ENCODE data around the gene SCN2A.

SCN2A gene

GRCh38 chr2:165423081-165423480 lies 183.9 kb downstream of the SCN2A start:
- Histone ChIP-seq H3K36me3 (ENCODE audit: control insufficient read depth, insufficient read depth, low read length, severe bottlenecking) (no peaks in the 10 kb centered on the region), H3K4me1 (ENCODE audit: control insufficient read depth, insufficient read depth, low read length) (no peaks in the 10 kb centered on the region), H3K4me3 (ENCODE audit: low read length) (no peak overlapping the region), H3K27me3 (replicated peaks; ENCODE audit: control insufficient read depth, insufficient read depth, low read length) (no peaks in the 10 kb centered on the region), H3K9ac (ENCODE audit: low read length) (no peak overlapping the region), H3K9me3 (ENCODE audit: control insufficient read depth, low read length) (peaks cover 5% of the 10 kb centered on the region)
- DNase-seq (ENCODE audit: low read depth), result no peak

GRCh38 chr2:165425556-165425955 lies 186.3 kb downstream of the SCN2A start:
- H3K4me1 ChIP-seq (ENCODE audit: control insufficient read depth, insufficient read depth, low read length), result no peaks in the 10 kb centered on the region
- H3K4me3 ChIP-seq (ENCODE audit: low read length), result no peak overlapping the region

GRCh38 chr2:165427686-165428085 lies 188.5 kb downstream of the SCN2A start:
- Histone ChIP-seq H3K4me3 (ENCODE audit: low read length) (no peak overlapping the region), H3K4me1 (ENCODE audit: control insufficient read depth, insufficient read depth, low read length) (no peaks in the 10 kb centered on the region), H3K9me3 (ENCODE audit: control insufficient read depth, low read length) (peaks cover 4% of the 10 kb centered on the region), H3K27me3 (replicated peaks; ENCODE audit: control insufficient read depth, insufficient read depth, low read length) (no peaks in the 10 kb centered on the region), H3K9ac (ENCODE audit: low read length) (no peak overlapping the region), H3K36me3 (ENCODE audit: control insufficient read depth, insufficient read depth, low read length, severe bottlenecking) (no peaks in the 10 kb centered on the region)
- no peak for DNase-seq (ENCODE audit: low read depth)

More at GRCh38 chr2:165425556-165425955, 186.3 kb downstream of the SCN2A start:
- no peaks in the 10 kb centered on the region for H3K36me3 ChIP-seq (ENCODE audit: control insufficient read depth, insufficient read depth, low read length, severe bottlenecking)
- no peaks in the 10 kb centered on the region for H3K27me3 ChIP-seq (replicated peaks; ENCODE audit: control insufficient read depth, insufficient read depth, low read length)
- H3K9ac ChIP-seq (ENCODE audit: low read length), result no peak overlapping the region
- H3K9me3 ChIP-seq (ENCODE audit: control insufficient read depth, low read length), result peaks cover 5% of the 10 kb centered on the region
- no peak for DNase-seq (ENCODE audit: low read depth)

GRCh38 chr2:165428926-165429325 lies 189.7 kb downstream of the SCN2A start:
- H3K36me3 ChIP-seq (ENCODE audit: control insufficient read depth, insufficient read depth, low read length, severe bottlenecking), result no peaks in the 10 kb centered on the region
- DNase-seq (ENCODE audit: low read depth), result peak; percentile 50
- H3K4me1 ChIP-seq (ENCODE audit: control insufficient read depth, insufficient read depth, low read length), result no peaks in the 10 kb centered on the region
- H3K9ac ChIP-seq (ENCODE audit: low read length), result no peak overlapping the region
- no peaks in the 10 kb centered on the region for H3K27me3 ChIP-seq (replicated peaks; ENCODE audit: control insufficient read depth, insufficient read depth, low read length)
- no peak overlapping the region for H3K4me3 ChIP-seq (ENCODE audit: low read length)
- H3K9me3 ChIP-seq (ENCODE audit: control insufficient read depth, low read length), result no peaks in the 10 kb centered on the region

- Histone ChIP-seq H3K4me1 (ENCODE audit: control insufficient read depth, insufficient read depth, low read length) (no peaks in the 10 kb centered on the region), H3K4me3 (ENCODE audit: low read length) (no peak overlapping the region), H3K9ac (ENCODE audit: low read length) (no peak overlapping the region), H3K36me3 (ENCODE audit: control insufficient read depth, insufficient read depth, low read length, severe bottlenecking) (no peaks in the 10 kb centered on the region), H3K27me3 (replicated peaks; ENCODE audit: control insufficient read depth, insufficient read depth, low read length) (no peaks in the 10 kb centered on the region), H3K9me3 (ENCODE audit: control insufficient read depth, low read length) (no peaks in the 10 kb centered on the region)
- no peak for DNase-seq (ENCODE audit: low read depth)
These were observed 191.8 kb downstream of the SCN2A start for GRCh38 chr2:165431014-165431413.

GRCh38 chr2:165432234-165432966 lies 193.2 kb downstream of the SCN2A start:
- H3K36me3 ChIP-seq (ENCODE audit: control insufficient read depth, insufficient read depth, low read length, severe bottlenecking), result no peaks in the 10 kb centered on the region
- no peaks in the 10 kb centered on the region for H3K4me1 ChIP-seq (ENCODE audit: control insufficient read depth, insufficient read depth, low read length)
- H3K27me3 ChIP-seq (replicated peaks; ENCODE audit: control insufficient read depth, insufficient read depth, low read length), result no peaks in the 10 kb centered on the region
- no peaks in the 10 kb centered on the region for H3K9me3 ChIP-seq (ENCODE audit: control insufficient read depth, low read length)
- no peak overlapping the region for H3K4me3 ChIP-seq (ENCODE audit: low read length)
- no peak for DNase-seq (ENCODE audit: low read depth)
- no peak overlapping the region for H3K9ac ChIP-seq (ENCODE audit: low read length)

- Histone ChIP-seq H3K9ac (ENCODE audit: low read length) (no peak overlapping the region), H3K4me3 (ENCODE audit: low read length) (no peak overlapping the region), H3K4me1 (ENCODE audit: control insufficient read depth, insufficient read depth, low read length) (no peaks in the 10 kb centered on the region), H3K36me3 (ENCODE audit: control insufficient read depth, insufficient read depth, low read length, severe bottlenecking) (no peaks in the 10 kb centered on the region), H3K27me3 (replicated peaks; ENCODE audit: control insufficient read depth, insufficient read depth, low read length) (no peaks in the 10 kb centered on the region), H3K9me3 (ENCODE audit: control insufficient read depth, low read length) (no peaks in the 10 kb centered on the region)
- DNase-seq (ENCODE audit: low read depth), result no peak
These were observed 195.8 kb downstream of the SCN2A start for GRCh38 chr2:165434865-165435496.

GRCh38 chr2:165435611-165436010 lies 196.4 kb downstream of the SCN2A start:
- no peaks in the 10 kb centered on the region for H3K9me3 ChIP-seq (ENCODE audit: control insufficient read depth, low read length)
- no peaks in the 10 kb centered on the region for H3K27me3 ChIP-seq (replicated peaks; ENCODE audit: control insufficient read depth, insufficient read depth, low read length)
- no peaks in the 10 kb centered on the region for H3K36me3 ChIP-seq (ENCODE audit: control insufficient read depth, insufficient read depth, low read length, severe bottlenecking)
- H3K4me3 ChIP-seq (ENCODE audit: low read length), result no peak overlapping the region
- DNase-seq (ENCODE audit: low read depth), result no peak
- no peaks in the 10 kb centered on the region for H3K4me1 ChIP-seq (ENCODE audit: control insufficient read depth, insufficient read depth, low read length)
- no peak overlapping the region for H3K9ac ChIP-seq (ENCODE audit: low read length)

GRCh38 chr2:165436559-165436958 lies 197.3 kb downstream of the SCN2A start:
- DNase-seq (ENCODE audit: low read depth), result no peak
- Histone ChIP-seq H3K9ac (ENCODE audit: low read length) (no peak overlapping the region), H3K4me3 (ENCODE audit: low read length) (no peak overlapping the region), H3K36me3 (ENCODE audit: control insufficient read depth, insufficient read depth, low read length, severe bottlenecking) (no peaks in the 10 kb centered on the region), H3K4me1 (ENCODE audit: control insufficient read depth, insufficient read depth, low read length) (no peaks in the 10 kb centered on the region), H3K27me3 (replicated peaks; ENCODE audit: control insufficient read depth, insufficient read depth, low read length) (no peaks in the 10 kb centered on the region), H3K9me3 (ENCODE audit: control insufficient read depth, low read length) (no peaks in the 10 kb centered on the region)

GRCh38 chr2:165440367-165440766 lies 201.2 kb downstream of the SCN2A start:
- H3K36me3 ChIP-seq (ENCODE audit: control insufficient read depth, insufficient read depth, low read length, severe bottlenecking), result no peaks in the 10 kb centered on the region
- DNase-seq (ENCODE audit: low read depth), result peak; percentile 98
- no peak overlapping the region for H3K4me3 ChIP-seq (ENCODE audit: low read length)
- H3K4me1 ChIP-seq (ENCODE audit: control insufficient read depth, insufficient read depth, low read length), result no peaks in the 10 kb centered on the region
- no peak overlapping the region for H3K9ac ChIP-seq (ENCODE audit: low read length)
- no peaks in the 10 kb centered on the region for H3K27me3 ChIP-seq (replicated peaks; ENCODE audit: control insufficient read depth, insufficient read depth, low read length)
- H3K9me3 ChIP-seq (ENCODE audit: control insufficient read depth, low read length), result no peaks in the 10 kb centered on the region

Measured in adipocyte (in vitro differentiated cells).